GM23248 (cell line): ENCODE measurements around the gene MPP3.

ENCODE experiments used
- EZH2 ChIP-seq: fragments of 200-600 bp; sonication (generic); IDR thresholded peaks from 2 replicates; pipeline ENCODE4 v1.6.1; 2018; ENCODE audit warnings: antibody characterized with exemption, mild to moderate bottlenecking; ENCODE audit not compliant: insufficient read depth, poor library complexity, severe bottlenecking
- EZH2phosphoT487 ChIP-seq: fragments of 200-600 bp; sonication (generic); IDR thresholded peaks from 2 replicates; pipeline ENCODE4 v1.6.1; 2018; ENCODE audit warnings: antibody characterized with exemption, moderate library complexity, mild to moderate bottlenecking, low read depth; ENCODE audit not compliant: insufficient read depth

- TF ChIP-seq EZH2phosphoT487 (no peak), EZH2 (no peak)
These were observed 18.9 kb downstream of the MPP3 start for GRCh38 chr17:43814026-43814425.
